GM18861 (cell line): ENCODE results near the gene UGGT2.
"Not testable (repeated sequence)": the region's sequence is repeated elsewhere in the genome, so short reads cannot be mapped to it uniquely, and the experiment has no call there.

ENCODE experiments used
- ATAC-seq: cut with Tn5 transposase; IDR thresholded peaks from one replicate; pipeline ENCODE4 v1.9.1; 2021; ENCODE audit not compliant: unreplicated experiment

The UGGT2 gene

DNA sequence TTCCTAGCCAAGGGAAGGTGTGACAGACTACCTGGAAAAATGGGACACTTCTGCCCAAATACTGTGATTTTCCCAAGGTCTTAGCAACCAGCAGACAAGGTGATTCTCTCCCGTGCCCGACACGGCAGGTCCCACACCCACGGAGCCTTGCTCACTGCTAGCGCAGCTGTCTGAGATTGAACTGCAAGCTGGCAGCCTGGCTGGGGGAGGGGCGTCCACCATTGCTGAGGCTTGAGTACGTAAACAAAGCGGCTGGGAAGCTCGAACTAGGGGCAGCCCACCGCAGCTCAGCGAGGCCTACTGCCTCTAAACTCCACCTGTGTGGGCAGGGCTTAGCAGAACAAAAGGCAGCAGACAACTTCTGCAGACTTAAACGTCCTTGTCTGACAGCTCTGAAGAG lies 146.2 kb downstream of the UGGT2 start:
- no peak for ATAC-seq

GRCh38 chr13:95903569-95903968 lies 149.6 kb downstream of the UGGT2 start:
- no peak for ATAC-seq

DNA sequence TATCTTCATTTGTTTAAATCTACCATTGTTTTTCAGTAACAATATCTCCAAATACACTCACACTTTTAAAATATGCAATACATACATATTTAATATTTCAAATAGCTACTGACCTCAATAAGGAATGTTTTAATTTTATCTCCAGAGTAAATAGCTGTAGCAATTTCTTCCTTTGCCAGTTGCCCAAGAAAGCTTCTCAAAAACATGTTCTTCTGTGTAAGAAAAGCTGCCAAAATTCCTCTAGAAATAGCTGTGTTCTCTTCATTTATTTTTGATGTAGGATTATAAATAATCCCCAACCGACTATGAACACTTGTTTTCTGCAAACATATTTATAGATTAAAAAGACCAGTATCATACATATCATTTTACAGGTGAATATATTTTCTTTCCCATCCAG lies 150.5 kb downstream of the UGGT2 start:
- ATAC-seq = no peak

DNA sequence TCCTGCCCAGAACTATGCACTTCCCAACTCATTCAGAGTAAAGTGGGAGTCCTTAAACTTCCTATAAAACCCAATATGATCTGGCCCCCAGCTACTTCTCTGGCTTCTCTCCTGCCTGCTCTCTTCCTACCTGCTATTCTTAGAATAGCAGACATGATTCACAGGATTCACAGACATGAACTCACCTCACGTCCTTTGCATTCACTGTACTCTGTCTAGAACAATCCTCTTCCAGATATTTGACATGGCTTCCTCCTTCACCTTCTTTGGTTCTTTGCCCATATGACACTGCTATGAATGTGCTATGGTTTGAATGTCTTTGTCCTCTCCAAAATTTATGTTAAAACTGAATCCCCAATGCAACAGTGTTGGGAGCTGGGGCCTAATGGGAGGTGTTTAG lies 154.9 kb downstream of the UGGT2 start:
- no peak for ATAC-seq

DNA sequence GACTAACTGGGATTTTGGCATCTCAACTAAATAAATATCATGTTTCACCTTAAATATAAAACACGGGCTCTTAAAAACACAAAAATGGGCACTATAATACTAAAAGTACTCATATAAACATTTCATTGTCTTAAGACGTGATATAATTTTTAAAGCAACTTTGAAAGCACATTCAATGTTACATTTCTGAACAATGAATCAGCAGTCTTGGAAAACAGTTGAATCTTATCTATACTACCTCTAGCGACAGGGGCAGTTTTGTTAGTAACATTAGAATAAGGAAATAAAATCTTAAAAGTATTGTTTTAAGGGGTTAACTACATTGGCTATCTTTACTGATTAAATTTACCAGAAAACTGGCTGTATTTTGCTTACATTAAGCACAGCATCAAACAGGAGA lies 156.9 kb downstream of the UGGT2 start:
- no peak for ATAC-seq

- ATAC-seq = no peak
These were observed 159.3 kb downstream of the UGGT2 start for GRCh38 chr13:95893861-95894260.

GRCh38 chr13:95882121-95882520 lies 171.1 kb downstream of the UGGT2 start:
- ATAC-seq = no peak

DNA sequence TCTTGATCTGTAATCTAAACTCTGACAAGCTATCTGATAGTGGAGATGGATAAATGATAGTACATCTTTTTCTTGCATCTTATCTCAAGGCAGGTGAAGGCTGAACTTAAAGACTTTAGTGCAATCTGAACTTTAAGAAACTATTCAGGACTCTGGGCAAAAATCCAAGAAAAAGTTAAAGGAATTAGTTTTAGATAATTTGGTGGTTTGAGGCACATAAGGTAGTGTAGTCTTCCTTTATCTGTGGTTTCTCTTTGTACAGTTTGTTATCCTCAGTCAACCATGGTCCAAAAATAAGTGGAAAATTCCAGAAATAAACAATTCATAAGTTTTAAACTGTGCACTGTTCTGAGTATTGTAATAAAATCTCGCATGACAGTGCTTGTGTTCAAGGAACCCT lies 172.9 kb downstream of the UGGT2 start:
- ATAC-seq = no peak

DNA sequence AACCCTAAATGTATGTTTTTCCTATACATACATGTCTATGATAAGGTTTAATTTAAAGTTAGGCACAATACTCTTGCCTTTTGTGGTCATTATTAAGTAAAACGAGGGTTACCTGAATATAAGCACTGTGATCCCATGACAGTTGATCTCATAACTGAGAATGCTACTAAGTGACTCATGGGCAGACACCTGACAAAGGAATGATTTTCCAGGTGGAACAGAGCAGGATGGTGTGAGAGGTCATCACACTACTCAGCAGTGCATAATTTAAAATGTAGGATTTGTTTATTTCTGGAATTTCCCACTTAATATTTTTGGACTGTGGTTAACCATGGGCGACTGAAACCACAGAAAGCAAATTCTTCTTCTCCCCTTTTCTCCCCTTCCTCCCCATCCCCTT lies 178.9 kb downstream of the UGGT2 start:
- no peak for ATAC-seq

- no peak for ATAC-seq
These were observed 182.8 kb downstream of the UGGT2 start for GRCh38 chr13:95870421-95870820.

DNA sequence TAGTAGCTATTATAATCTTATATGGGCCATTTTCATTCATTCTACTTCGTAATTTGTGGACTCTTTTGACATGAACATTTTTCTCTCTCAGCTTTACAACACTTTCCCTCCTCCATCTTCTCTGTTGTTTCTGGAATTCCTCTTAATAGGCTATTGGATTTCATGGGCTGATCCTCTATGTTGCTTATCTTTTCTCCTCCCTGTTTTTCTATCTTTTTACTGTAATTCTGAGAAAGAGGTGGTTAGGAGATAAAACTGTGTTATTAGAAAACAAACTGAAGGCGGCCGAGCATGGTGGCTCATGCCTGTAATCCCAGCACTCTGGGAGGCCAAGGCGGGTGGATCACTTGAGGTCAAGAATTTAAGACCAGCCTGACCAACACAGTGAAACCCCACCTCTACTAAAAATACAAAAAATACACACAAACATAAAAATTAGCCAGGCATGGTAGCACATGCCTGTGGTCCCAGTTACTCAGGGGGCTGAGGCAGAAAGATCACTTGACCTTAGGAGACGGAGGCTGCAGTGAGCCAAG lies 188.1 kb downstream of the UGGT2 start:
- no peak for ATAC-seq

DNA sequence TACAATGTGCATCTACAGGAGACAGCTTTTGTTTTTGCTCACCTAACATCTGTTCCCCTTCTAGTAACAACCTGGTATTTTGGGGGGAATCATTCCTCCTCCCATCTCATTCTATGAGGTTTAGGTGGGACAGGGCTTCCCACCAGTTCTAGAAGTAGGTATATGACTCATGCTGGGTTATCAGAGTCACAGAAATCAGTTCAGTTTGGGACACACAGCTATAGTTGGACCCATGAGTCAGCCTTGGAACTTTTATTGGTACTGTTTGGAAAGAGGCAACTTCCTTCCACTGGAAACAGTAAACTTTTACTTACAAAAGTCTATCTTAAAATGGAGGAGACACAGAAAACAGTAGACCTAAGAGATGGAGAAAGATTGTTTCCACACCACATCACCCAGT lies 190.8 kb downstream of the UGGT2 start:
- no peak for ATAC-seq

GRCh38 chr13:95861296-95861695 lies 191.9 kb downstream of the UGGT2 start:
- ATAC-seq = no peak

- ATAC-seq = no peak
These were observed 194.7 kb downstream of the UGGT2 start for GRCh38 chr13:95858286-95859075.

DNA sequence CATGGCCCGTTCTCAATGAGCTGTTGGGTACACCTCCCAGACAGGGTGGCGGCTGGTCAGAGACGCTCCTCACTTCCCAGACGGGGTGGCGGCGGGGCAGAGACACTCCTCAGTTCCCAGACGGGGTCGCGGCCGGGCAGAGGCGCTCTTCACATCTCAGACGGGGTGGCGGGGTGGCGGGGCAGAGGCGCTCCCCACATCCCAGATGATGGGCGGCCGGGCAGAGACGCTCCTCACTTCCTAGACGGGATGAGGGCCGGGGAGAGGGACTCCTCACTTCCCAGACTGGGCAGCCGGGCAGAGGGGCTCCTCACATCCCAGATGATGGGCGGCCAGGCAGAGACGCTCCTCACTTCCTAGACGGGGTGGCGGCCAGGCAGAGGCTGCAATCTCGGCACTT lies 207.5 kb downstream of the UGGT2 start:
- not testable (repeated sequence) for ATAC-seq

- no peak for ATAC-seq
These were observed 210.3 kb downstream of the UGGT2 start for GRCh38 chr13:95842898-95843297.

DNA sequence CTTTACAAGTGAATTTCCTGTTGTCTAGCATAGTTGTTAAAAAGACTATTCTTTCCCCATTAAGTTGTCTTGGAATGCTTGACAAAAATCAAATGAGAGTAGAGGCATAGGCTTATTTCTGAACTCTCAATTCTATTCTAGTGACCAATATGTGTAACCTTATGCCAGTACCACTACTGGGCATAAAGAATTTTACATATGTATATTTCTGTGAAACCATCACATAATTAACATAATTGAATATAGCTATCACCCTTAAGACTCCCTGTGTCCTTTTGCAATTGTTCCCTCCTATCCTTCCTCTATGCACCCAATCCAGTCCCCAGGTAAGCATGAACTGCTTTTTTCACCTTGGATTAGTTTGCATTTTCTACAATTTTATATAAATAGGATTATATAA lies 211.3 kb downstream of the UGGT2 start:
- no peak for ATAC-seq

DNA sequence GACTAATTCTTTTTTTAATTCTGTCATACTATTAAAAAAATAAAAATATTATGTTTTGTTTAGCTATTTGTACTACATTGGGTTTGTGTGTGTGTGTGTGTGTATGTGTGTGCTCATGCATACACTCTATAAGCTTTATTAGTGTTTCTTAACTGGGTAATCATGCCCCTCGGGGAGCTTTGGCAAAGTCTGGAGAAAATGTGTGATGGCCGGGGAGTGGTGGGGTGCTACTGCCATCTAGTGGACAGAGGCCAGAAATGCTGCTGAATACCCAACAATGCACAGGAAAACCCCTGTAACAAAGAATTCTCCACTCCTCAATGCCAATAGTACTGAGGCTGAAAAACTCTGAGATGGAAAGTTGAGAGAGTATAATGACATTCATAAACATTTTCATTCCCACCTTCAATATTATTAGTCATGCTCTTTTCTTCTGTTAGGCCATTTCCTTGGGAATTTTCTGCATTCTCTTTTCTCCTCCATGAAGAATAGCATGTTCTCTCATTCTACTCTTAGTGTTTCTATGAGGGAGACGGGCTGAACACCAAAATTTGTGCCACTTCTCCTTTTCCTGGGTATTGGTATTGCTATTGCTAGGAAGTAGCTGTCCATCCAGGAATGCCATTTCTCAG lies 219.0 kb downstream of the UGGT2 start:
- ATAC-seq = peak; percentile 77

DNA sequence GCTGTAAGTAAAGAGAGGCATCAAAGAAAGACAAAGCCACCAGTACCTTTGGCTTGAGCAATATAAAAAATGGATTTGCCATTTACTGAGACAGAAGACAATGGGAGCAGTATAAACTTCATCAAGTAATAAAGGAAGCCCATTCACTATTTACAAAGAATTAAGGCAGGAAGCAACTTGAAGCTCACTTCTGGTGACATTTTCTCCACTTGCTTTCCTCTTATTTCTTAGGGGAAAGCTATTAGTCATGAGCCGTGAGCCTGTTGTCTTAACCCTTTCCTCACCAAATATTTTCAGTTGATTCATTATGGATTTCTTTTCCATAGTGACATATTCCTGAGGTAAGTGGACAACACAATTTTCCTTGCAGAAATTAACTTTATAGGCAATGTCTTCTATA lies 219.5 kb downstream of the UGGT2 start:
- no peak for ATAC-seq

- no peak for ATAC-seq
These were observed 220.1 kb downstream of the UGGT2 start for GRCh38 chr13:95833126-95833525.

- no peak for ATAC-seq
These were observed 230.9 kb downstream of the UGGT2 start for GRCh38 chr13:95822303-95822702.

GRCh38 chr13:95814495-95814894 lies 238.7 kb downstream of the UGGT2 start:
- no peak for ATAC-seq
